Measurements from ENCODE around the gene SLC25A21.

SLC25A21 gene

DNA sequence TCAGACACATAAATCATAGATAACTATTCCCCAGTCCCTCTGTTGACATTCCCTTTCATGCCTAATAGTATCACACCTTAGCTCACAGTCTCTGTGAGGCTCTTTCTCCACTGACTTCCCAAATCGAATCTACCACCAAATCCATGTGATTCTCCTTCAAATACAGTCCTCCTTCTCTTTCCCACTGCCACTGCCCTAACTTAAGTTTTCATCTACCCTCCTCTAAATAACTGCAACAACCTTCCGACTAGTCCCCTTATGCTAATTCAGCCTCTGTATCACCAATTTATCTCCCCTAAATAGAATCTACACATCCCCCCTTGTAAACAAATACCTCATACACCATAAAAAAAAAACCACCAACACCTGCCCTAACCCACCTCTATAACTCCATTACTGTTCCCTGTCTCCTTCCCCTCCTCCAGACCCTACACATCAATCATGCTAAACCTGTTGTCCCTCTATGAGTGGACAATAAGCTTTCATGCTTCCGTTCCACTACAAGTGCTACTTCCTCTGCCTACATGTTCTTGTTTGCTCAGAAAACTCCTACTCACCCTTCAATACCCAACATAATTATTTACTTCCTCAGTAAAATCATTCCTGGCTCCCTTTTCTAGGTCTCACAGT lies 39.0 kb downstream of the SLC25A21 start:
- DNase-seq (ENCODE audit: low read depth) = no peak
- H3K4me3 ChIP-seq (ENCODE audit: low read depth, low read length) = no peak overlapping the region
- in situ Hi-C loops (cut with HindIII; ENCODE audit: low sequenced_read_pairs) = no loop called here
- TF ChIP-seq, protein P1, sequence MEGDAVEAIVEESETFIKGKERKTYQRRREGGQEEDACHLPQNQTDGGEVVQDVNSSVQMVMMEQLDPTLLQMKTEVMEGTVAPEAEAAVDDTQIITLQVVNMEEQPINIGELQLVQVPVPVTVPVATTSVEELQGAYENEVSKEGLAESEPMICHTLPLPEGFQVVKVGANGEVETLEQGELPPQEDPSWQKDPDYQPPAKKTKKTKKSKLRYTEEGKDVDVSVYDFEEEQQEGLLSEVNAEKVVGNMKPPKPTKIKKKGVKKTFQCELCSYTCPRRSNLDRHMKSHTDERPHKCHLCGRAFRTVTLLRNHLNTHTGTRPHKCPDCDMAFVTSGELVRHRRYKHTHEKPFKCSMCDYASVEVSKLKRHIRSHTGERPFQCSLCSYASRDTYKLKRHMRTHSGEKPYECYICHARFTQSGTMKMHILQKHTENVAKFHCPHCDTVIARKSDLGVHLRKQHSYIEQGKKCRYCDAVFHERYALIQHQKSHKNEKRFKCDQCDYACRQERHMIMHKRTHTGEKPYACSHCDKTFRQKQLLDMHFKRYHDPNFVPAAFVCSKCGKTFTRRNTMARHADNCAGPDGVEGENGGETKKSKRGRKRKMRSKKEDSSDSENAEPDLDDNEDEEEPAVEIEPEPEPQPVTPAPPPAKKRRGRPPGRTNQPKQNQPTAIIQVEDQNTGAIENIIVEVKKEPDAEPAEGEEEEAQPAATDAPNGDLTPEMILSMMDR (IDR thresholded peaks at IDR 0.05; ENCODE audit: low read depth, low read length, missing control alignments) = no peak

DNA sequence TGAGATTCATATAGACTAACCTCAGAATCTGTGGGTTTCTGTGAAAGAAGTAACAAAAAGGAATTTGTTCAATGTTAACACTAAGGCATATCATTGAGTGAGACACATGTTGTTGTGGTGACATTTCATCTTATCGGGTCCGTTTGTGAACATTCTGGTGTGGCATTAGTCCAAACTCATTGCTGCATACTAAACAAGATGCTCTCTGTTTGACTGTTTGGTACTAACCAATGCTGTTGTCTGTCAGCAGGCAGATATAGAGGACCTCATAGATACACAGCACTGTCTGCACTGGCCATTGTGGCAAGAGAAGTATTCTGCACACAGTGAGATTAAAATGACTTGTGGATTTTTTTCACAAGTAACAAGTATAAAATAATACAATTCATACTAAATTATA lies 41.2 kb downstream of the SLC25A21 start:
- no peak for DNase-seq (ENCODE audit: low read depth)
- in situ Hi-C loops (cut with HindIII; ENCODE audit: low sequenced_read_pairs) = no loop called here
- TF ChIP-seq, protein P1 (IDR thresholded peaks at IDR 0.05; ENCODE audit: low read depth, low read length, missing control alignments) = no peak
- H3K4me3 ChIP-seq (ENCODE audit: low read depth, low read length) = no peak overlapping the region

DNA sequence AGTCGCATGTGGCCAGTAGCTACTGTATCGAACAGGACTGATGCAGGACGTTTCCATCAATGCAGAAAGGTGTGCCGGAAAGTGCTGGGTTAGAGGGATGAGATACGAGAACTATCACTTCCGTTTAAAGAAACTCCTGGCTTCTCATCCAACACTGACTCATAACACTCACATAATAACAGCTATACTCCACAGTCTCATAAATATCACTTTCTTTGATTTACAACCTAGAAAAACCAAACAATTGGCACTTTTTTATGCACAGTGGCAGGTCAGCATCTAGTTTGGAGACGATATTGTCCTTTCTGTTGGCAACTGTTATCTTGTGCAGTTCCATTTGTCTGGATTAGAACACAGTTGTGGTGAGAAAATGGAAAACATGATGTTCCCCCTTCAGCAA lies 43.4 kb downstream of the SLC25A21 start:
- in situ Hi-C loops (cut with HindIII; ENCODE audit: low sequenced_read_pairs) = no loop called here
- TF ChIP-seq, protein P1 (IDR thresholded peaks at IDR 0.05; ENCODE audit: low read depth, low read length, missing control alignments) = no peak
- no peak overlapping the region for H3K4me3 ChIP-seq (ENCODE audit: low read depth, low read length)
- no peak for DNase-seq (ENCODE audit: low read depth)

DNA sequence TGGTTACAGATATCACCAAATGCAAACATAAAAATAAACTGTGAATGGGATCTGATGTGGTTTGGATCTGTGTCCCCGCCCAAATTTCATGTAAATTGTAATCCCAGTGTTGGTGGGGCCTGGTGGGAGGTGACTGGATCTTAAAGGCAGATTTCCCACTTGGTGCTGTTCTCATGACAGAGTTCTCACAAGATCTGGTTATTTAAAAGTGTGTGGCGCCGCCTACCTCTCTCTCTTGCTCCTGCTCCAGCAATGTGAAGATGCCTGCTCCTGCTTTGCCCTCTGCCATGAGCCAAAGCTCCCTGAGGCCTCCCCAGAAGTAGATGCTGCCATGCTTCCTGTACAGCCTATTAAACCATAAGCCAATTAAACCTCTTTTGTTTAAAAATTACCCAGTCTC lies 47.8 kb downstream of the SLC25A21 start:
- no peak overlapping the region for H3K4me3 ChIP-seq (ENCODE audit: low read depth, low read length)
- TF ChIP-seq, protein P1 (IDR thresholded peaks at IDR 0.05; ENCODE audit: low read depth, low read length, missing control alignments) = no peak
- in situ Hi-C loops (cut with HindIII; ENCODE audit: low sequenced_read_pairs) = loop anchor here (25.0 kb wide), 1 partner anchor 487 kb away; no protein-coding TSS in a partner anchor
- no peak for DNase-seq (ENCODE audit: low read depth)

DNA sequence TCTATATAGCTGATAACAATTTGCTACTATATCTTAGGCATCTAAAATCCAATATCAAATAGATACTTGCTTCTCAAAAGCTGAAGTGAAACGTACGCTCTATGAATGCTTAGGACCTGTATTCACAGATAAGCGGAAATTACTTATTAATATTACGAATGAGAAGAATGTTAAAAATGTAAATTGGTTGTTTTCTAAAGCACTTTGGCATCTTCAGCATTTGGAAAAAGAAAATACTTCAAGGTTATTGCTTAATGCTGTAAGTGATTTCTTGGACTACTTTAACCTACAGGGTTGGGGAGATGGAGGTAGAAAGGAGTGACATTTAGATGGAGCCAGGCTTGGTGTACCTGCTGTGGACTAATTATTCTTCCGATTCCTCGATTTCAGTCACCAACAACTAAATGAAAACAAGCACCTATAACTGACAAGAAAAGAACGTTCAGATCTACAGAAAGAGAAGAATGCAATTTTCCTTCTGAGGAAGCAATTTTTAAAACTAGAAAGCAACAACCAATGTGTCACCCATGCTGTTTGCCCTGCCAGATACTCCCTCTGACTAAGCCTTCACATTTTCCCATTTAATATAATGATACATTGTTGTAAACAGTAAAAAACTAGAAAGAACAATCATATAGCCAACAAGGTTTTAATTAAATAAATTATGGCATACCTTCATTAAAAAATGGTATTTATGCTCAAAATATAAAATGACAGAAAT lies 49.3 kb downstream of the SLC25A21 start:
- DNase-seq (ENCODE audit: low read depth) = no peak
- no peak overlapping the region for H3K4me3 ChIP-seq (ENCODE audit: low read depth, low read length)
- TF ChIP-seq, protein P1 (IDR thresholded peaks at IDR 0.05; ENCODE audit: low read depth, low read length, missing control alignments) = no peak
- in situ Hi-C loops (cut with HindIII; ENCODE audit: low sequenced_read_pairs) = loop anchor here (25.0 kb wide), 1 partner anchor 486 kb away; no protein-coding TSS in a partner anchor

DNA sequence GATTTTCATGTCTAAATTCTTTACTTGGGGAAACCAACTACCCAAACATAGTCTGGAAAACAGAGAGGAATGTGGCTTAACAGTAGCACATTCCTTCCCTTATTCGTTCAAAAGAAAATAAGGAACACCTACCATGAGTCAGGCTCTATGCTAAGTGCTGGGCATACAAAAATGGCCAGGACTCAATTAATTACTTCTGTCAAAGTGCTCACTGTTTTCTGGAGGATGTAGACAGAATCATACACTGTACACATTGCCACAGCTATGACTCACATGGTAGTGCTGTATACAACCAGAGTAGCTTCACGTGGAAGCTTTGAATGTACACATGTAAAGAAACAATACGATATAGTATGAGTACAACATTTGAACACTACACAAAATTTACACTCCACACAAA lies 50.1 kb downstream of the SLC25A21 start:
- in situ Hi-C loops (cut with HindIII; ENCODE audit: low sequenced_read_pairs) = loop anchor here (25.0 kb wide), 1 partner anchor 485 kb away; no protein-coding TSS in a partner anchor
- TF ChIP-seq, protein P1 (IDR thresholded peaks at IDR 0.05; ENCODE audit: low read depth, low read length, missing control alignments) = no peak
- peak; percentile 75 for DNase-seq (ENCODE audit: low read depth)
- no peak overlapping the region for H3K4me3 ChIP-seq (ENCODE audit: low read depth, low read length)

Measured in astrocyte of the cerebellum (primary cell).